CD4-positive, CD25-positive, alpha-beta regulatory T cell (primary cell): ENCODE measurements around the gene FKRP. TPM values are rescaled to one million over a fixed set of nuclear protein-coding genes. Genes with fewer than 3 reads are reported as not detected.

Source experiments
- ATAC-seq, 2 donors: fragments of 150-1000 bp; cut with Tn5 transposase; one replicate each; pipeline ENCODE4 v1.10.0; 2021; ENCODE audit warnings: low read depth in 2 of 2, moderate number of reproducible peaks in 2 of 2, moderate library complexity in 1 of 2
- DNase-seq, 3 donors: peaks; one replicate each; pipeline versions ENCODE4 v3.0.0 to v3.0.0-alpha.2; 2012 to 2022; ENCODE audit warnings: mixed read lengths in 1 of 3
- H3K27ac ChIP-seq: one replicate; pipeline ENCODE4 v1.7.0; 2013; ENCODE audit warnings: mild to moderate bottlenecking, low read length; ENCODE audit not compliant: insufficient read depth, poor library complexity, severe bottlenecking
- H3K27me3 ChIP-seq: one replicate; pipeline ENCODE4 v1.7.0; 2013; ENCODE audit warnings: low read length; ENCODE audit not compliant: control insufficient read depth, insufficient read depth
- H3K36me3 ChIP-seq: one replicate; pipeline ENCODE4 v1.7.0; 2013; ENCODE audit warnings: mild to moderate bottlenecking, low read length, moderate library complexity; ENCODE audit not compliant: control insufficient read depth, insufficient read depth
- H3K4me1 ChIP-seq: 2 replicates; pipeline ENCODE4 v1.7.0; 2013; ENCODE audit warnings: mild to moderate bottlenecking, low read length; ENCODE audit not compliant: insufficient read depth, control insufficient read depth, poor library complexity, severe bottlenecking
- H3K4me3 ChIP-seq: one replicate; pipeline ENCODE4 v1.7.0; 2013; ENCODE audit warnings: low read depth, mild to moderate bottlenecking, low read length, moderate library complexity
- H3K9me3 ChIP-seq, 2 experiments: 1 replicate in 1 of 2; 2 replicates in 1 of 2; pipeline ENCODE4 v1.7.0; 2013; ENCODE audit warnings: low read length in 2 of 2, mild to moderate bottlenecking in 1 of 2, moderate library complexity in 1 of 2; ENCODE audit not compliant: control insufficient read depth in 2 of 2
- H3K27ac Mint-ChIP-seq, 3 donors: one replicate each; pipeline ENCODE4 v1.8.0; 2020 to 2022; ENCODE audit warnings: mild to moderate bottlenecking in 3 of 3, mixed read lengths in 3 of 3, moderate library complexity in 2 of 3
- H3K27me3 Mint-ChIP-seq: one replicate; pipeline ENCODE4 v1.8.0; 2022; ENCODE audit warnings: mild to moderate bottlenecking, mixed read lengths
- H3K36me3 Mint-ChIP-seq: one replicate; pipeline ENCODE4 v1.8.0; 2020; ENCODE audit warnings: mixed read lengths
- H3K4me1 Mint-ChIP-seq, 4 donors: one replicate each; pipeline ENCODE4 v1.8.0; 2020 to 2022; ENCODE audit warnings: mixed read lengths in 4 of 4, mild to moderate bottlenecking in 1 of 4
- H3K4me3 Mint-ChIP-seq, 4 donors: one replicate each; pipeline ENCODE4 v1.8.0; 2020 to 2022; ENCODE audit warnings: mild to moderate bottlenecking in 4 of 4, mixed read lengths in 4 of 4, moderate library complexity in 3 of 4
- H3K9me3 Mint-ChIP-seq, 7 donors: one replicate each; pipeline ENCODE4 v1.8.0; 2020 to 2022; ENCODE audit warnings: mixed read lengths in 7 of 7, mild to moderate bottlenecking in 3 of 7, moderate library complexity in 2 of 7
- polyA plus RNA-seq, 4 donors: library from polyadenylated mRNA; unstranded; fragments of 300-500 nt; fragmentation: Illumina TruSeq; gene quantifications; one replicate each; pipeline ENCODE4 v1.2.3, GENCODE V29; 2021
- total RNA-seq: library from RNA; stranded (reverse); gene quantifications from one replicate; pipeline ENCODE4 v1.2.3, GENCODE V29; 2022

FKRP gene
- total and polyA plus RNA-seq, 5 donors from 2014 or later: 2.7 to 18.7 (median 4.0) TPM

DNA sequence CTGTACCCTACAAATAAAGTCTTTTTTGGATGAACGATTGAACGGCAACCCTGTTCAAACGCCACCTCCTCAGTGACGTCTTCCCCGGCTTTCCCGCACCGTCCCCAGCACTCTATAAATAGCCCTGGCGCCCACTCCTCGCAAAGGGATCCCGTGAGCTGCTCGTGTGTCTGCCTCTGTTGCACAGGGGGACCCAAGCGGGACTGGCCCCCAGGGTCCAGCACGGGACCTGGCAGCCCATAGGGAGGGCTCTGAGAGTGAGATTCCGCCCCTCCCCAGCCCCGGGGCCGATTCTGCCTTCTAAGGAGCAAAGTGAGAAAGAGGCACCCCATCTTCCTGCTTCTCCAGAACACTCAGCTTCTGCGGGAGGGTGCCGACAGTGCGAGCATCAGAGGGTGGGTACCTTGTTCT is 8.1 kb upstream of the FKRP start:
- ATAC-seq: no peak
- no peak for DNase-seq
- Histone ChIP-seq H3K4me3 (no peak overlapping the region), H3K27me3 (no peaks in the 10 kb centered on the region), H3K4me1 (peaks cover 4% of the 10 kb centered on the region), H3K27ac (no peak overlapping the region), H3K9me3 (no peaks in the 10 kb centered on the region), H3K36me3 (peaks cover 52% of the 10 kb centered on the region)
- H3K4me3 Mint-ChIP-seq: no peak overlapping the region
- no peaks in the 10 kb centered on the region for H3K27me3 Mint-ChIP-seq
- no peak overlapping the region for H3K27ac Mint-ChIP-seq
- H3K9me3 Mint-ChIP-seq: peaks cover 0 to 2% (median 0%) of the 10 kb centered on the region in 7 donors
- peaks cover 22% of the 10 kb centered on the region for H3K36me3 Mint-ChIP-seq
- peaks cover 8 to 32% (median 23%) of the 10 kb centered on the region in 4 donors for H3K4me1 Mint-ChIP-seq

DNA sequence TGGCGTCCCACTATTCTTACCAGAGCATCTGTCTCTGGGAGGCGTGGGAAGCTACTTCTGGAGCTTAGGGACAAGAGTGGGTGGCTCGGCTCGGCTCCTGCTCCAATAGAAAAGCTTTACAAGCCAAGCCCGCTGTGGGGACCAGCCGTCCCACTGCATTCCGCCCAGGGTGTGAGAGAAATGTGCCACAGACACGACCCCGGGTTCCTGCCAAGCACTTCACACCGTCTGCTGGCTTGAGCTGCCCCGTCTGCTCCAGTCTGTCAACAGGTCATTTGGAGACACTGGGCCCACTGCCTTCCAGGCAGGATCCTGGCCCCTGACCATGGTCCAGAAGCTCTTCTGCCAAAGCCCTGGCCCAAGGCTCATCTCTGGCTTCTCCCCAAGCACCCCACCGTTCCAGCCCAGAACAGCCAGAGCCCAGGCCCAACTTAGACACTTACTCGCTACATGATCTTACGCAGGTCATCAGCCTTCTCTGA is 6.5 kb upstream of the FKRP start:
- peaks cover 36% of the 10 kb centered on the region for H3K36me3 ChIP-seq

DNA sequence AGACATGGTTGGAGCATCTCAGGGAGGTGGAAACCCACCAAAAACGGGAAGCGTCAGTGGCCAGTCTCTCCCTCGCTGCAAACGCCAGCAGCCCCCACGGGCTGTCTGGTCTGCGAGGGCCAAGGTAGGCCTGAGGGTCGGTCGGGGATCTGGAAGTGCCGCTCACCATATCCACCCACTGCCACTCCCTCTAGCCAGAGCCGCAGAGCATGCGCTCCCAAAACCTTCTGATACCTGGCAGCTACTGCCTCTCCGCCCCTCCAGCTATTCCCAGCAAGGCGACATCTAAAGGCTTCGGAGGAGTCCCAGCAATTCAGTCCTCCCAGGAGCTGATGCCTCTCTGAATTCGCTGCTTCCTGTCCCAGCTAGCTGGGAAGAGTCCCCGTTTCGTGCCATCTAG is 4.4 kb upstream of the FKRP start:
- Mint-ChIP-seq H3K27me3 (no peaks in the 10 kb centered on the region), H3K4me3 (peak overlapping the region in 1 of 4 donors; percentile 58), H3K36me3 (peaks cover 15% of the 10 kb centered on the region), H3K4me1 (peaks cover 8 to 59% (median 41%) of the 10 kb centered on the region in 4 donors), H3K27ac (peak overlapping the region in 2 of 3 donors; percentile 17 to 75), H3K9me3 (peaks cover 0 to 2% (median 0%) of the 10 kb centered on the region in 7 donors)
- Histone ChIP-seq H3K4me1 (peaks cover 31% of the 10 kb centered on the region), H3K27me3 (no peaks in the 10 kb centered on the region), H3K36me3 (peaks cover 26% of the 10 kb centered on the region), H3K27ac (no peak overlapping the region), H3K4me3 (no peak overlapping the region), H3K9me3 (no peaks in the 10 kb centered on the region)
- ATAC-seq (no peak), DNase-seq (no peak)

More for the DNA sequence above, 6.5 kb upstream of the FKRP start:
- ATAC-seq (no peak), DNase-seq (no peak)
- H3K9me3 Mint-ChIP-seq: peaks cover 0 to 2% (median 0%) of the 10 kb centered on the region in 7 donors
- Histone ChIP-seq H3K4me1 (peaks cover 19% of the 10 kb centered on the region), H3K27me3 (no peaks in the 10 kb centered on the region), H3K4me3 (no peak overlapping the region), H3K9me3 (no peaks in the 10 kb centered on the region), H3K27ac (no peak overlapping the region)
- H3K4me3 Mint-ChIP-seq: no peak overlapping the region
- H3K27me3 Mint-ChIP-seq: no peaks in the 10 kb centered on the region
- peaks cover 16% of the 10 kb centered on the region for H3K36me3 Mint-ChIP-seq
- H3K4me1 Mint-ChIP-seq: peaks cover 8 to 45% (median 34%) of the 10 kb centered on the region in 4 donors
- H3K27ac Mint-ChIP-seq: peak overlapping the region in 2 of 3 donors; percentile 9 to 75

DNA sequence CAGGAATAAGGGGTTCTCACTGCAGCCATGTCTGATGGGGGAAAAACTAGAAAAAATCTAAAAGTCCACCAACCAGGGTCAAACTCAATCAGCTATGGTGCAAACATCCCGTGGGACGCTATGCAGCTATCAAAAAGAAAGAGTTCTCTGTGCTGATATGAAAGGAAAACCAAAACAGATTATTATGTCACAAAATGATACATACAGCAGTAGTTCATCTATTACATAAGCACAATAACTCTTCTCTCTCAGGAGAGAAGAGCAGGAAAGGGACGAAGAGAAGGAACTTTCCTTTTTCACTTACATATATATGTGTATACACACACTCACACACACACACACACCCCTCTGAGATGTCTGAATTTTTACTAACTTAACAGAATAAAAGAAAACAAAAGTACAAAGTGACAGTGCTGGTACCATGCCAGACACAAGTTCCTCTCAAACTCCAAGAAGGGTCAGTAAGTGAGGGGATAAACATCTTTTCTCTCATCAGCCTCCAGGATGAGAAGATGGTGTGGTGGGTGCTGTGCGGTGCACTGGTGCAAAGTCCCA is 2.9 kb upstream of the FKRP start:
- Histone ChIP-seq H3K27me3 (no peaks in the 10 kb centered on the region), H3K36me3 (peaks cover 11% of the 10 kb centered on the region), H3K4me1 (peaks cover 46% of the 10 kb centered on the region), H3K4me3 (no peak overlapping the region), H3K27ac (no peak overlapping the region), H3K9me3 (no peaks in the 10 kb centered on the region)
- Mint-ChIP-seq H3K36me3 (peaks cover 10% of the 10 kb centered on the region), H3K9me3 (peaks cover 0 to 2% (median 0%) of the 10 kb centered on the region in 7 donors), H3K4me1 (peaks cover 8 to 72% (median 52%) of the 10 kb centered on the region in 4 donors), H3K27me3 (peaks cover 5% of the 10 kb centered on the region), H3K4me3 (peak overlapping the region in 3 of 4 donors; percentile 3 to 72 (median 52)), H3K27ac (peak overlapping the region in 2 of 3 donors; percentile 12 to 33)
- ATAC-seq (no peak), DNase-seq (no peak)

DNA sequence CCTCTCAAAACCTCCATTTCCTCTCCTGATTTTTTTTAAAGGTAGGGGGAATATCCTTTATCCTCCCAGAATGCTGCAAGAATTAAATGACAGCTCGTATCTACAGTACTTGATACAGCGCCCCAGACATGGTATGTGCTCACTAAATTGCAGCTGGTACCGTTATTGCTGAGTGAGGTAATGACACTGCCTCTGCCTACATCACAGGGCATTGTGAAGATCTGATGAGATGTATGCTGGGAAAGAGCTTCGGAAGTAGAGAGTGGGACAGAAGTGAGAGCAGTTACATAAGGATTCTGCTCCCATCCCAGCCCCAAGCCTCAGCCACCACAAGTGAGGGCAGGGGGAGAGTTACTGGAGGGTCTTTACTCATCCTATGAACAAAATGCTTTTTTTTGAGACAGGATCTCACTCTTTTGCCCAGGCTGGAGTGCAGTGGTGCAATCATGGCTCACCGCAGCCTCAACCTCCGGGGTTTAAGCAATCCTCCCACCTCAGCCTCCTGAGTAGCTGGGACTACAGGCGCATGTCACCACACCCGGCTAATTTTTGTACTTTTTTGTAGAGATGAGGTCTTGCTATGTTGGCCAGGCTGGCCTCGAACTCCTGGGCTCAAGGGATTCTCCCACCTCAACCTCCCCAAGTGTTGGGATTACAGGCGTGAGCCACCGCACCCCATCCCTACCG is 1.7 kb upstream of the FKRP start:
- Histone ChIP-seq H3K4me1 (peaks cover 46% of the 10 kb centered on the region), H3K4me3 (peak overlapping the region; percentile 73), H3K27me3 (no peaks in the 10 kb centered on the region)

DNA sequence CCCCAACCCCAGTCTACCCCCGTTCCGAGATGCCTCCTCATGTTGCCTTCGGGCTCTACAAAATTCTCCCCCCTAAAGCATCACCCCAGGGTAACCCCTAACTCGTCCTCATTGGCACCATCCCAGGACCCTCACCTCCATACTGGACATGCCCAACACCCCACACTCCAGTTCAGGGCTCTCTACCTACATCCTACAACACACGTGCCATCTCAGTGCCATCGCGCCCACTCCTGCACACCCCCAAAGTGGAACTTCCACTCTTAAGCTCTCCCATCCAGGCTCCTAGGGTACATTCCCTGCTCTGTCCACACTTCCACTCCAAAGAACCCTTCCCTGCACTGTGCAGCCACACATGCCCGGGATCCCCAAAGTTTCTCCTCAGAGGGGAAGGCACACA is 827 bp upstream of the FKRP start:
- H3K27me3 ChIP-seq: no peaks in the 10 kb centered on the region
- H3K27ac ChIP-seq: peak overlapping the region; percentile 51
- Mint-ChIP-seq H3K4me1 (peaks cover 8 to 71% (median 51%) of the 10 kb centered on the region in 4 donors), H3K4me3 (peak overlapping the region; percentile 90 to 96 (median 92)), H3K27ac (peak overlapping the region; percentile 91 to 95 (median 92)), H3K9me3 (peaks cover 0 to 2% (median 0%) of the 10 kb centered on the region in 7 donors), H3K36me3 (peaks cover 5% of the 10 kb centered on the region), H3K27me3 (peaks cover 5% of the 10 kb centered on the region)
- H3K36me3 ChIP-seq: peaks cover 2% of the 10 kb centered on the region
- H3K4me1 ChIP-seq: peaks cover 46% of the 10 kb centered on the region
- DNase-seq: no peak
- no peak for ATAC-seq
- H3K9me3 ChIP-seq: no peaks in the 10 kb centered on the region
- peak overlapping the region; percentile 73 for H3K4me3 ChIP-seq

More for the DNA sequence above, 1.7 kb upstream of the FKRP start:
- peaks cover 5% of the 10 kb centered on the region for H3K36me3 Mint-ChIP-seq
- H3K9me3 ChIP-seq: no peaks in the 10 kb centered on the region
- DNase-seq (no peak), ATAC-seq (no peak)
- peaks cover 2% of the 10 kb centered on the region for H3K36me3 ChIP-seq
- H3K27ac Mint-ChIP-seq: peak overlapping the region; percentile 80 to 92 (median 91)
- H3K9me3 Mint-ChIP-seq: peaks cover 0 to 2% (median 0%) of the 10 kb centered on the region in 7 donors
- H3K4me3 Mint-ChIP-seq: peak overlapping the region; percentile 90 to 96 (median 92)
- H3K27ac ChIP-seq: no peak overlapping the region
- peaks cover 5% of the 10 kb centered on the region for H3K27me3 Mint-ChIP-seq
- H3K4me1 Mint-ChIP-seq: peaks cover 8 to 78% (median 56%) of the 10 kb centered on the region in 4 donors

DNA sequence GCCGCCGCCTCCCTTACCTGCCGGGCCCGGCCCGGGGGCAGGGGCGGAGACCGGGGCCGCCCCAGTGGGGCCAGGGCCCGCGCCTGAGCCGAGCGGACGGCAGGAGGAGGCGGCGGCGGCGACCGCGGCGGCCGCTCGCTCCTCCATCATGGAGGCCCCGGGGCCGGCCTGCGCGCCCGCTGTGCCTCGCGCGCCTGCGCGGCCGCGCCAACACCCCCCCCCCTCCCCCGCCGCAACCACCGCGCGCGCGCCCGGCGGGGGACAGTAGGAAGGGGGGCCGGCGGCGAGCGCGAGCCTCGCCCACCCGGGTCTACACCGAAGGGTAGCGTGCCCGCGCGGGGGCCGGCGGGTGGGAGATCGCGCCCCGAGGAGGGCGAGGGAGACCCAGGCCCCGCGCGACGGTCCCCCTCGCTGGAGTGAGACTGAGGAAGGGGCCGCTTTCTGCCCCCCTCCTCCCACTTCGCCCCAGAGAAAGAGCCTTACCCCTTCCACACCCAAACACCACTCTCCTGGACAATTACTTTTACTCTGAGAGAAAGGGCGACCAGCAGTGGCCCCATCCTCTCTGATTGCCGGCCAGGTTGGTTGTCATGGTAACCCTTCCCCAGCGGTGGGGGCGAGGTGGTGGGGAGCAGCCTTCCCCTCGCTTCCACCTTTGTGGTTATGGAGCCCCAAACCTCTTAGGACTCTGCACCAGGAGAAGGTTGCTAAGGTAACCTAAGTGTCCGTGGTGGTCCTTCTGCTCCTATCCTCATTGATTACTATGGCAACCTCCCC is 612 bp downstream of the FKRP start, which contains the start of gene STRN4:
Gene STRN4 (minus strand): TSS at position 170 of the 777 bp plus-strand sequence. CDS start 20 bp downstream, at position 150.
- Mint-ChIP-seq H3K27ac (peak within 1 kb of the TSS; percentile 92 to 95 (median 94)), H3K4me3 (peak within 1 kb of the TSS; percentile 90 to 97 (median 95)), H3K27me3 (peaks cover 5% of the 10 kb centered on the region), H3K36me3 (peaks cover 9% of the 10 kb centered on the region), H3K9me3 (peaks cover 0 to 2% (median 0%) of the 10 kb centered on the region in 7 donors), H3K4me1 (peaks cover 0 to 58% (median 41%) of the 10 kb centered on the region in 4 donors)
- Histone ChIP-seq H3K4me3 (peak within 1 kb of the TSS; percentile 73), H3K9me3 (no peaks in the 10 kb centered on the region), H3K27ac (peak within 1 kb of the TSS; percentile 65), H3K36me3 (no peaks in the 10 kb centered on the region), H3K27me3 (no peaks in the 10 kb centered on the region), H3K4me1 (peaks cover 46% of the 10 kb centered on the region)
- DNase-seq: peak; percentile 44 to 66 (median 57)
- peak; percentile 67 to 74 for ATAC-seq
